ENCODE data around the gene NOLC1.
"Not testable (repeated sequence)": the region's sequence is repeated elsewhere in the genome, so short reads cannot be mapped to it uniquely, and the experiment has no call there.

The NOLC1 gene

GRCh38 chr10:102148275-102148674 lies 3.9 kb upstream of the NOLC1 start:
- H3K4me3 ChIP-seq (ENCODE audit: low read length), result no peak overlapping the region
- no peak for DNase-seq (ENCODE audit: low read depth, low spot score)

DNA sequence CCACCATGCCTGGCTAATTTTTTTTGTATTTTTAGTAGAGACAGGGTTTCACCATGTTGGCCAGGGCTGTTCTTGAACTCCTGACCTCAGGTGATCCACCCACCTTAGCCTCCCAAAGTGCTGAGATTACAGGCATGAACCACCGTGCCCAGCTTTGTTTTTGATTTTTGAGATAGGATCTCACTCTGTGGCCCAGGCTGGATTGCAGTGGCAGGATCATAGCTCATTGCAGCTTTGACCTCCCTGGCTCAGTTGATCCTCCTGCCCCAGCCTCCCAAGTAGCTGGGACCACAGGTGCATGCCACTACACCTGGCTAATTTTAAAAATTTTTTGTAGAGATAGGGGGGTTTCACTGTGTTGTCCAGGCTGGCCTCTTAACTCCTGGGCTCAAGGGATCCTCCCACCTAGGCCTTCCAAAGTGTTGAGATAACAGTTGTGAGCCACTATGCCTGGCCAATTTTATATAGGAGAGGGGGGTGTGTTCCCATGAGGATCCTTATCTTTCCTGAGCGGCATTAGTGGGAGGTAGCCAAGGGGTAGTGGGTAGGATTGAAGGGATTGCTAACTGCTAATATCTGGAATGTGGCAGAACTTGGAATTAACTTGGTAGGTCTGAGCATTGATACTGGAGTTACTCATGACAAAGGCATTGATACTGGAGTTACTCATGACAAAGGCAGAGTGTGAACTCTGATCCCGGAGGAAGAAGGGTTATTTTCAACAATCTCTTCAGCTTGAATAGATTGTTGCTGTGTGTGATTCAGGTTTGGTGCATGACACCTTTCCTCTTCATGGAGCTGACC lies 1.0 kb upstream of the NOLC1 start:
- H3K4me3 ChIP-seq (ENCODE audit: low read length), result peak overlapping the region; percentile 43
- no peak for DNase-seq (ENCODE audit: low read depth, low spot score)

DNA sequence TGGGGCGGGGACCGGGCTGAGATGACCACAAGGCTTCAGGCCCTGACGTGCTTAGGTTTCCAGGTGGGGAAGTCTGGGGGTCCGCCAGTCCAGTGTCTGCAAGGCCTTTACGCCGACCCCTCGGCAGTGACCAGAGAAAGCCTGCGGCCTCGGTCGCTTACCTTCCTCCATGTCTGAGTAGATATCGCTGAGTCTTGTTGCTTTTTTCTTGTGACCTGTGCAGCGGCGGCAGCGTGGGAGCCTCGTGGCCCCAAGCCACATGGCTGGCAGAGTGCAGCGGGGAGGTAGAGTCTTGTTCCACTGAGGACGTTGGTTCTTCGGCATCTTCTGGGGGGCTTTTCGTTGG lies 329 bp downstream of the NOLC1 start:
- H3K4me3 ChIP-seq (ENCODE audit: low read length), result peak overlapping the region; percentile 99
- no peak for DNase-seq (ENCODE audit: low read depth, low spot score)

GRCh38 chr10:102153093-102153620 lies 968 bp downstream of the NOLC1 start:
- H3K4me3 ChIP-seq (ENCODE audit: low read length), result peak overlapping the region; percentile 99
- DNase-seq (ENCODE audit: low read depth, low spot score), result no peak

DNA sequence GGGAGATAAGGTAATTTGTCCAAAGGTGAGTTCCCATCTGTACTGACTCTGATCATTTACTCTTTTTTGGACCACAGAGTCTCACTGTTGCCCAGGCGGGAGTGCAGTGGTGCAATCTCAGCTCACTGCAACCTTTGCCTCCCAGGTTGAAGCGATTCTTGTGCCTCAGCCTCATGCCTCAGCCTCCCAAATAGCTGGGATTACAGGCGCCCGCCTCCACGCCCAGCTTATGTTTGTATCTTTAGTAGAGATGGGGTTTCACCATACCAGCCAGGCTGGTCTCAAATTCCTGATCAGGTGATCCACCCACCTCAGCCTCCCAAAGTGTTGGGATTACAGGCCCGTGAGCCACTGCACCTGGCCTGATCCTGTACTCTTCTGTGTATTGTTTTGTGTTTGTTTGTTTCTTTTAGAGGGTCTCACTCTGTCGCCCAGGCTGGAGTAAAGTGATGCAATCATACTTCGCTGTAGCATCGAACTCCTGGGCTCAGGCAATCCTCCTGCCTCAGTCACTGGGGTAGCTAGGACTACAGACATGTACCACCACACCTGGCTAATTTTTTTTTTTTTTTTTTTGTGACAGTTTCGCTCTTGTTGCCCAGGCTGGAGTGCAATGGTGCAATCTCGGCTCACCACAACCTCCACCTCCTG lies 2.4 kb downstream of the NOLC1 start:
- no peak for DNase-seq (ENCODE audit: low read depth, low spot score)
- H3K4me3 ChIP-seq (ENCODE audit: low read length), result no peak overlapping the region

DNA sequence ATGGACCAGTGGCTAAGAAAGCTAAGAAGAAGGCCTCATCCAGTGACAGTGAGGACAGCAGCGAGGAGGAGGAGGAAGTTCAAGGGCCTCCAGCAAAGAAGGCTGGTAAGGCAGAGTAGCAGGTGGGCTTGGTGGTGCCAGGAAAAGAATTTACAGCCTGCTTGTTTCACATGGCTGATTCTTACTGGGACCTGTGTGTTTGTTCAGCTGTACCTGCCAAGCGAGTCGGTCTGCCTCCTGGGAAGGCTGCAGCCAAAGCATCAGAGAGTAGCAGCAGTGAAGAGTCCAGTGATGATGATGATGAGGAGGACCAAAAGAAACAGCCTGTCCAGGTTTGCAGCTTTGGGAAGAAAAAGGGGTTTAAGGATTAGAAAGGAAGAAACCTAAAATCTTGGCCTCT lies 5.0 kb downstream of the NOLC1 start:
- no peak for DNase-seq (ENCODE audit: low read depth, low spot score)
- no peak overlapping the region for H3K4me3 ChIP-seq (ENCODE audit: low read length)

DNA sequence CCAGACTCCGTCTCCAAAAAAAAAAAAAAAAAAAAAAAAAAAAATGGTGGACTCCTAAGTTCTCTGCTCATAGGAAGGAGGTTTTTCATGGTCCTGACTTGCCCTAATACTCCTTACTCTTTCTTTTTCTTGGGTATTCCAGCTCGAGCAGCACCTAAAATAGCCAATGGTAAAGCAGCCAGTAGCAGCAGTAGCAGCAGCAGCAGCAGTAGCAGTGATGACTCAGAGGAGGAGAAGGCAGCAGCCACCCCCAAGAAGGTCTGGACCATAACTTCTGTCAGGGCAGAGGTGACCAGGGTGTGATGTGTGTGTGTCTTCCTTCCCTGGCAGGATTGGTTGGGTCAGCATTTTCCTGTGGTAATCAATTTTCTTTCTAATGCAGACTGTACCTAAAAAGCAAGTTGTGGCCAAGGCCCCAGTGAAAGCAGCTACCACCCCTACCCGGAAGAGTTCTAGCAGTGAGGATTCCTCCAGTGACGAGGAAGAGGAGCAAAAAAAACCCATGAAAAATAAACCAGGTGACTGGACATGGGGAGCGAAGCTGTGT lies 6.9 kb downstream of the NOLC1 start:
- H3K4me3 ChIP-seq (ENCODE audit: low read length), result no peak overlapping the region
- DNase-seq (ENCODE audit: low read depth, low spot score), result no peak

DNA sequence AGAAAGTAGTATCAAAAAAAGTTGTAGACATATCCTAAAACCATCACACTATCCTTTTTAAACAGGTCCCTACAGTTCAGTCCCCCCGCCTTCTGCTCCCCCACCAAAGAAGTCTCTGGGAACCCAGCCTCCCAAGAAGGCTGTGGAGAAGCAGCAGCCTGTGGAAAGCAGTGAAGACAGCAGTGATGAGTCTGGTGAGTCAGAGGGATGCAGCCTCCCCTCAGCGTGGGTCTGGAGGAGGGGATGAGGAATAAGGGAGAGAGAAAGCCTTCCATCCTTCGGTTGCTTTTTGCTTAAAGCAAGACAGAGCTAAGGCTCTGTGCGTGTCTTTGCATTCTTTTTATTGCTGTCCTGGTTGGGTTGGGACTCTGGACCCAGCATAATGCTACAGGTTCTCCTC lies 7.6 kb downstream of the NOLC1 start:
- H3K4me3 ChIP-seq (ENCODE audit: low read length), result no peak overlapping the region
- DNase-seq (ENCODE audit: low read depth, low spot score), result no peak

DNA sequence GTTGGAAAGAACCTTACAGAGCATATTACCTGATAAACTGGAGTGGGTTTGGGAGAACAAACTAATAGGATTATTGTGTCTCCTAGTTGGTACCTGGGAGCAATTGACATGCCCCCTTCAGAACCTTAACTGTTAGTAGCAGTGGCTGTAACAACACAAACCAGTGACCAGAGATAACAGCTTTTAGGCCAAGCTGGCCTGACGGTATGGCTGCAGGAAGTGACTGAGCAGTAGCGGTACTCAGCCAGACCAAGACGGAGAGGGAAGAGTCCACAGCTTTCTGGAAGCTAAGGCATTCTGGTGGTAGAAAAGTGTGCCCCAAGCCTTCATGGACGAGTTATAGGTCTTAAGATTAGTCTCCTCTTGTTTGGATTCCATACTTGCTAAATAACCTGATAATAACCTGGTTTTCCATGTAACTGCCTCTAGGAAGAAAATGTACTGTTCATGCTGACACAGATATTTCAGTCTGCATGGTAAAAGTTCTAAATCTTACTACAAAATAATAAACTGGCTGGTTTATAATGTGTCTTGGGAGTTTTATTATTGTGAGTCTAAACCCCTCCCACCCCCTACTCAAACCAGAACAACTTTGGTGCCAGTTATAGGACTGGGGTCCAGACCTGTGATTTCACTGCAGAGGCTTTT lies 11.3 kb downstream of the NOLC1 start:
- no peak for DNase-seq (ENCODE audit: low read depth, low spot score)
- H3K4me3 ChIP-seq (ENCODE audit: low read length), result no peak overlapping the region

- no peak for DNase-seq (ENCODE audit: low read depth, low spot score)
- H3K4me3 ChIP-seq (ENCODE audit: low read length), result no peak overlapping the region
These were observed 15.7 kb downstream of the NOLC1 start for GRCh38 chr10:102167861-102168260.

DNA sequence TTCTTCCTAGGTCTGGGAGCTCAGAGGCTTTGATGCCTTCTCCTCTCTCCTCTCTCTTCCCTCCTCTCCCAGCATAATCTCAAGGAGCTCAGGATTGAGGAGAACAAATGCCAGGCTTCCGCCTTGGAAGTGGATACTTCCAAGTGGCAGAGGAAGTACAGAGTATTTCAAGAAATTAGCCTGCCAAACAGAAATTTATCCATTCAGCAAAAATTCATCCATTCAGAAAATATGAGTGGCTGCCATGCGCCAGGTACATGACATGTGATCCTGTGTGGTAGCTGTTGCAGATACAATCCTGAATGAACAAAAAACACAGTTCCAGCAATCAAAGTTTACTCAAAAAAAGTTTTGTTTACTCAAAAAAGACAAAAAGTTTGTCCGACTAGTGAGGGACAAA lies 18.4 kb downstream of the NOLC1 start:
- no peak overlapping the region for H3K4me3 ChIP-seq (ENCODE audit: low read length)
- no peak for DNase-seq (ENCODE audit: low read depth, low spot score)

GRCh38 chr10:102172288-102172687 lies 20.1 kb downstream of the NOLC1 start:
- no peak for DNase-seq (ENCODE audit: low read depth, low spot score)
- H3K4me3 ChIP-seq (ENCODE audit: low read length), result no peak overlapping the region

DNA sequence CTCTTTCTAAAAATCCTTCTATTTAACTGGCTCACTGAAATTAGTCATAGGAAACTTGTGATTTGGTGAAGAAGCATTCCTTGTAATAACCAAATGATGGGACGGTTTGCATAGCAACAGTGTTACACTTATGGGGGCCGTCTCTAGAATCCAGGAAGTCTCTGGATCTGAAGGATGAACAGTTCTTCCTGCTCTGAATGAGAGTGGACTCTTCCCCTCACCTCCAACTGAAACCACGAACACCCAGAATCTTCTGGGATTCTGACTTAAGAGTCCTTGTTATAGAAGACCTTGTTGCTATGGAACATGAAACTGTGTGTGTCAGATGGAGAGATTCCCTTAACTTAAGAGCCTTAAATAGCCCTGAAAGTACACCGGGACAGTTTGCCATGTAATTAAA lies 23.2 kb downstream of the NOLC1 start:
- no peak for DNase-seq (ENCODE audit: low read depth, low spot score)
- no peak overlapping the region for H3K4me3 ChIP-seq (ENCODE audit: low read length)

GRCh38 chr10:102184606-102185005 lies 32.4 kb downstream of the NOLC1 start:
- no peak overlapping the region for H3K4me3 ChIP-seq (ENCODE audit: low read length)
- DNase-seq (ENCODE audit: low read depth, low spot score), result no peak

GRCh38 chr10:102185272-102185671 lies 33.1 kb downstream of the NOLC1 start:
- no peak for DNase-seq (ENCODE audit: low read depth, low spot score)
- no peak overlapping the region for H3K4me3 ChIP-seq (ENCODE audit: low read length)

DNA sequence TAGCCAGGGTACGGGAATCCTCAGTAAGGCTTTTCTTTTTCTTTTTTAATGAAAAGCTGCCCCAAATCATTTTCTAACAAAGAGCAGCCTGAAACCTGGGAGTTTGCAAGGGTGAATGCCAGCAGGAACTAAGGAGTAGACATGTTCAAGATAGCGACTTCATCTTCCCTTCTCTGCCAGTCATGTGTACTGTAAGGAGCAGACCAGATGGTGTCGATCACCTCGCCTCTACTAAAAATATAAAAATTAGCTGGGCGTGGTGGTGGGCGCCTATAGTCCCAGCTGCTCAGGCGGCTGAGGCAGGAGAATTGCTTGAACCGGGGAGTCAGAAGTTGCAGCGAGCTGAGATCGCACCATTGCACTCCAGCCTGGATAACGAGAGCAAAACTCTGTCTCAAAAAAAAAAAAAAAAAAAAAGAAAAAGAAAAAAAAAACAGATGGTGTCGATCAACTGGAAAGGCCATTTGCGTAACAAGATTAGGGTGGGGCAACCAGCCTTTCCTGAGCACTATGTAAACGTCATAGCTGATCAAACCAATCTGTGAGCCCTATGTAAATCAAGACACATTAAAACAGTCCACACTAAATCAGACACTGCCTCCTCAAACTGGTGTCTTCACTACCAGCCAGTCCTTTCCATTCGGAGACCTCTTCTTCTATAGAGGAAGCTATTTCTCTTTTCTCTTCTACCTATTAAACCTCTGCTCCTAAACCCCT lies 33.8 kb downstream of the NOLC1 start:
- no peak overlapping the region for H3K4me3 ChIP-seq (ENCODE audit: low read length)
- DNase-seq (ENCODE audit: low read depth, low spot score), result no peak

DNA sequence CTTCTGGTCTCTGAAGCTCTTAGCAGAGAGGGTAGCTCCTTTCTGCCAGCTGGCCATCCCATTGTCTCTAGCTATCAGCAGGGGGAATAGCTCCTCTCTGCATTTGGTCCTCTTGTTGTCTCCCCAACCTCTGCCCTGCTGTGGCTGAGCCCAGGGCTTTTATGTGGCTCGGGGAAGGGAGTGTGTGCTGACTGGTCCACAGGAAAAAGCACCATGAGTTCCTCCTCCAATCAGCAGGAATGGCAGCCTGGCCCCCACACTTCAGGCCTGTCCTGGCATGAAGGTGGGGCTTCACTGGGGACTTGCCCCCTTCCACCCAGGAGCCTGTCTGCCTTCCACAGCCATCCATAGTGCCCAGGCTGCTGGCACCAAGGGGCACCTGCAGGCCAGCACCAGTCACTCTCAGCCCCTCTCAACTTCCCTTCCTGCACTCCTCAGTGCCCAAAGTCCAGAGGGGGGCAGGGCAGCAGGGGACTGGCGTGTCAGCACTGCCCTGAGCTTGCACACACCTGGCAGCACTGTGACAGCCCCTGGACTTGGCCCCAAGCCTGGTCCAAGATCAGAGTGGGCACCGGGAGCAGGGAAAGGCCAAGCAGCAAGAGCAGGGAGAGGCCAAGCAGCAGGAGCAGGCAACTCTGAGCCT lies 36.2 kb downstream of the NOLC1 start:
- no peak for DNase-seq (ENCODE audit: low read depth, low spot score)
- no peak overlapping the region for H3K4me3 ChIP-seq (ENCODE audit: low read length)

DNA sequence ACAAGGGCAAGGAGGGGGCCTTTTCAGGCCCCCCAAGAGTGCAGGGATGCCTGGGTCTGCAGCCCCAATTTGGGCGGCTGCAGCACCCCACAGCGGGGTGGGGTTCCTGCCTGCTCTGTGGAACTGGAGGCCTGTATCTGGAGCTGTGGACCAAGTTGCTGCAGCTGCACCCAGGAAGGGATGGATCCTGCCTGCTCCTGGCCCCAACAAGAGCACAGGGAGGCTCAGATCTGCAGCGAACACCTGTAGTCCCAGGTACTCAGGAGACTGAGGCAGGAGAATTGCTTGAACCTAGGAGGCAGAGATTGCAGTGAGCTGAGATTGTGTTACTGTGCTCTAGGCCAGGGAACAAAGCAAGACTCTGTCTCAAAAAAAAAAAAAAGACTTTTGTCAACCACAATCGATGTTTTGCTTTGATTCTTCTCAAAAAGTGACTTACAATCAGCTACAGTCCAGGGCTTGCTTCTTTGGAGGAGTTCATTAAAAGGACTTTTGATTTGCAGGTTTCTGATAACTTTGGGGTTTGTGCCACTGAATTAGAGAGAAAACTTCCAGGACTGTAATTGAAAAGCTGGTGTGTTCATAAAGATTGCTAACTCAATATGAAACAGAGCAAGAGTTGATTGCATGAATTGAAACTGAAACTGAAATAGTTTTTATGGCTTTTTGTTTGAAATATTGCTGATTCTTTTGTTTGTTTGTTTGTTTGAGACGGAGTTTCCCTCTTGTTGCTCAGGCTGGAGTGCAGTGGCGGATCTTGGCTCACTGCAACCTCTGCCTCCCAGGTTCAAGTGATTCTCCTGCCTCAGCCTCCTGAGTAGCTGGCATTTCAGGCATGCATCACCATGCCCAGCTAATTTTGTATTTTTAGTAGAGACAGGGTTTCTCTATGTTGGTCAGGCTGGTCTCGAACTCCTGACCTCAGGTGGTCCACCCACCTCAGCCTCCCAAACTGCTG lies 37.0 kb downstream of the NOLC1 start:
- H3K4me3 ChIP-seq (ENCODE audit: low read length), result not testable (repeated sequence)

More for the DNA sequence above, 37.0 kb downstream of the NOLC1 start:
- DNase-seq (ENCODE audit: low read depth, low spot score), result not testable (repeated sequence)
